Liver (tissue), 3 donors: Measurements from ENCODE around the gene FABP3.

ENCODE experiments used
- ATF3 ChIP-seq: IDR thresholded peaks from 2 replicates; pipeline ENCODE4 v1.6.1; 2016; ENCODE audit warnings: antibody characterized with exemption
- CTCF ChIP-seq: fragments of 150-350 bp; IDR thresholded peaks from 2 replicates; pipeline ENCODE4 v1.5.1; 2017; ENCODE audit warnings: improper control_type of control experiment, low read depth, low read length; ENCODE audit not compliant: missing input control
- EGR1 ChIP-seq, 2 donors: IDR thresholded peaks; 2 replicates each; pipeline ENCODE4 v1.6.1; 2016 to 2018; ENCODE audit warnings: antibody characterized with exemption in 2 of 2, low read depth in 2 of 2
- FOXA1 ChIP-seq: IDR thresholded peaks from 2 replicates; pipeline ENCODE4 v1.6.1; 2016; ENCODE audit warnings: antibody characterized with exemption
- GABPA ChIP-seq, 2 donors: IDR thresholded peaks in 1 of 2; conservative IDR thresholded peaks in 1 of 2; 2 replicates each; pipeline ENCODE4 v1.6.1; 2016; ENCODE audit warnings: antibody characterized with exemption in 2 of 2, mild to moderate bottlenecking in 1 of 2, moderate library complexity in 1 of 2
- JUND ChIP-seq, 2 donors: IDR thresholded peaks; 2 replicates each; pipeline ENCODE4 v1.6.1; 2016; ENCODE audit warnings: antibody characterized with exemption in 2 of 2
- MAX ChIP-seq: IDR thresholded peaks from 2 replicates; pipeline ENCODE4 v1.6.1; 2016; ENCODE audit warnings: antibody characterized with exemption
- RAD21 ChIP-seq, 2 donors: IDR thresholded peaks; 2 replicates each; pipeline ENCODE4 v1.6.1; 2016; ENCODE audit warnings: antibody characterized with exemption in 2 of 2, mild to moderate bottlenecking in 2 of 2
- REST ChIP-seq: IDR thresholded peaks from 2 replicates; pipeline ENCODE4 v1.6.1; 2016; ENCODE audit warnings: antibody characterized with exemption, mild to moderate bottlenecking
- RXRA ChIP-seq, 2 donors: IDR thresholded peaks; 2 replicates each; pipeline ENCODE4 v1.6.1; 2017 to 2018; ENCODE audit warnings: antibody characterized with exemption in 2 of 2, mild to moderate bottlenecking in 1 of 2
- SP1 ChIP-seq: IDR thresholded peaks from 2 replicates; pipeline ENCODE4 v1.6.1; 2018; ENCODE audit warnings: antibody characterized with exemption, mild to moderate bottlenecking
- TAF1 ChIP-seq: conservative IDR thresholded peaks from 2 replicates; pipeline ENCODE4 v1.6.1; 2016; ENCODE audit warnings: antibody characterized with exemption, mild to moderate bottlenecking
- YY1 ChIP-seq: IDR thresholded peaks from 2 replicates; pipeline ENCODE4 v1.6.1; 2016; ENCODE audit warnings: antibody characterized with exemption, mild to moderate bottlenecking
- ZBTB33 ChIP-seq: IDR thresholded peaks from 2 replicates; pipeline ENCODE4 v1.6.1; 2016; ENCODE audit warnings: antibody characterized with exemption
- donor health status: healthy.
- donor health status: healthy.

- no peak for TF ChIP-seq CTCF
- TF ChIP-seq MAX, result peak; percentile 98
- TF ChIP-seq JUND (IDR thresholded peaks at IDR 0.05), result peak; percentile 88 to 92
- TF ChIP-seq REST, result peak; percentile 76
- peak in 1 of 2 donors; percentile 90 for TF ChIP-seq EGR1 (IDR thresholded peaks at IDR 0.05; ENCODE audit: low read depth in 2 of 2)
- peak in 1 of 2 donors; percentile 35 for TF ChIP-seq RAD21 (IDR thresholded peaks at IDR 0.05)
- peak; percentile 79 for TF ChIP-seq ATF3
- no peak for TF ChIP-seq TAF1
- peak; percentile 97 for TF ChIP-seq SP1
- peak; percentile 99 to 100 for TF ChIP-seq RXRA (IDR thresholded peaks at IDR 0.05)
- TF ChIP-seq FOXA1, result no peak
- peak; percentile 82 for TF ChIP-seq ZBTB33
- peak; percentile 77 for TF ChIP-seq YY1
- peak in 1 of 2 donors; percentile 76 for TF ChIP-seq GABPA (IDR thresholded peaks at IDR 0.05 in 1 of 2, conservative IDR thresholded peaks at IDR 0.05 in 1 of 2)
Observed at GRCh38 chr1:31417148-31417547, 44.3 kb upstream of the FABP3 start.
